Keratinocyte (primary cell): ENCODE data around the gene FSIP1.

Source experiments
- CTCF ChIP-seq, 3 experiments: IDR thresholded peaks in 1 of 3; conservative IDR thresholded peaks in 1 of 3; optimal IDR thresholded peaks in 1 of 3; 2 replicates in 2 of 3; 3 replicates in 1 of 3; pipeline versions ENCODE3 to v1.5.1; 2011; ENCODE audit warnings: low read length in 3 of 3, mild to moderate bottlenecking in 3 of 3, moderate library complexity in 2 of 3, control low read depth in 1 of 3, inconsistent platforms in 1 of 3; ENCODE audit not compliant: insufficient read depth in 2 of 3; ENCODE audit errors: extremely low read depth in 1 of 3
- EZH2 ChIP-seq: IDR thresholded peaks from one replicate; pipeline ENCODE4 v1.6.1; 2012; ENCODE audit warnings: inconsistent platforms, mild to moderate bottlenecking, low read length, moderate library complexity

- TF ChIP-seq CTCF (optimal IDR thresholded peaks at IDR 0.05 in 1 of 3, IDR thresholded peaks at IDR 0.05 in 1 of 3, conservative IDR thresholded peaks at IDR 0.05 in 1 of 3; ENCODE audit: extremely low read depth in 1 of 3, insufficient read depth in 2 of 3, low read length in 3 of 3) (no peak), EZH2 (no peak)
Observed at GRCh38 chr15:39803016-39803415, 20.4 kb upstream of the FSIP1 start.
